Left ventricle myocardium superior (tissue), 1 donor: Measurements from ENCODE around the gene S1PR5. TPM values are rescaled to one million over a fixed set of nuclear protein-coding genes. Genes with fewer than 3 reads are reported as not detected.
"Not testable (repeated sequence)": the region's sequence is repeated elsewhere in the genome, so short reads cannot be mapped to it uniquely, and the experiment has no call there.

Source experiments
- ATAC-seq: fragments of 200-7000 bp; cut with Tn5 transposase; one replicate; pipeline ENCODE4 v1.9.1; 2020; ENCODE audit warnings: mild to moderate bottlenecking, moderate library complexity
- DNase-seq: peaks from one replicate; pipeline ENCODE4 v3.0.0-alpha.2; 2020
- intact Hi-C: fragments of 100-400 bp; cut with micrococcal nuclease; formaldehyde crosslinking; loops from one replicate; pipeline ENCODE4 v1.11.0; 2022
- long read RNA-seq: library from polyadenylated mRNA; unstranded; transcript quantifications from one replicate; pipeline ENCODE4 v2.0.0, GENCODE V29; 2021
- total RNA-seq: library from RNA; stranded (reverse); fragmentation: NEBNext Ultra II Directional; extraction: Animal tissue kit (Norgen Biotek cat#: 25700); gene quantifications from one replicate; pipeline ENCODE4 v1.2.1, GENCODE V29; 2021
- donor health status: DM: no; HTN: yes; CAD: no; lungs with severe emphysema.

The S1PR5 gene
- total RNA-seq, result not detected
- long read RNA-seq, result 0 reads

- ATAC-seq, result peak; percentile 62
- peak; percentile 46 for DNase-seq
- intact Hi-C loops, result no loop called here
Measured at GRCh38 chr19:10517361-10517759, at the start of gene S1PR5. Gene S1PR5 (minus strand): TSS chr19:10517447. CDS start chr19:10515011, 2,436 bp downstream.

DNA sequence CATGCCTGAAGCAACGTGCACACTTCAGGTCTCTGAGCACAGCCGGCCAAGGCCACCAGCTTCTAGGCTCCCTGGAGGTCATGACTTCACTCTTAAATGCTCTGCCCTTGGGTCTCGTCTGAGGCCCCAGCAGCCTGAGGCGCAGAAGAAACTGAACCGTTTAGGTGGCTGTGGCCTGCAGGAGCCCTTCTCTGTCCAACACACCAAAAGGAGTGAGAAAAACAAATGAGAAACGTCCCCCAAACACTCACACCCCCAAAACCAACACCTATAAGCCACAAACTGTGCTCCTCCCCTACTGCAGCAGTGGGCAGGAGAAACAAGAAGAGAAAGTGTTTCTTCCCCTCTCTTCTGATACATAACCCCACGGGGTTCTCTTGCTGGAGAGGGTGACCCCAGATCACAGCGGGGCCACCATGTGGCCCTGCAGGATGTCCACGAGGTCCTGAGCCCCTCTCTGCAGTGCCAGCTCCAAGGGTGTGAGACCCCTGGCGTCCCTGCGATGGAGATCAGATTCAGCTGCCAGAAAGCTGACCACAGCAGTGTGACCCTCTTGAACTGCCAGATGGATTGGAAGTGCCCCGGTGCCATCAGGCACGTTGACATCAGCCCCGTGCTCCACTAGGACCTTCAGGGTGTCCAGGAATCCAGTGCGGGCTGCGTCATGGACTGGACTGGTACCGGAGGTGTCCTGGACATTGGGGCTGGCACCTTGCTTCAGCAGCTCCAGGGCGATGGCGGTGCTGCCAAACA lies 49.6 kb upstream of the S1PR5 start:
- intact Hi-C loops, result no loop called here
- DNase-seq, result peak; percentile 45
- no peak for ATAC-seq

GRCh38 chr19:10566408-10566657 lies 49.1 kb upstream of the S1PR5 start:
- intact Hi-C loops, result no loop called here
- DNase-seq (no peak), ATAC-seq (no peak)

DNA sequence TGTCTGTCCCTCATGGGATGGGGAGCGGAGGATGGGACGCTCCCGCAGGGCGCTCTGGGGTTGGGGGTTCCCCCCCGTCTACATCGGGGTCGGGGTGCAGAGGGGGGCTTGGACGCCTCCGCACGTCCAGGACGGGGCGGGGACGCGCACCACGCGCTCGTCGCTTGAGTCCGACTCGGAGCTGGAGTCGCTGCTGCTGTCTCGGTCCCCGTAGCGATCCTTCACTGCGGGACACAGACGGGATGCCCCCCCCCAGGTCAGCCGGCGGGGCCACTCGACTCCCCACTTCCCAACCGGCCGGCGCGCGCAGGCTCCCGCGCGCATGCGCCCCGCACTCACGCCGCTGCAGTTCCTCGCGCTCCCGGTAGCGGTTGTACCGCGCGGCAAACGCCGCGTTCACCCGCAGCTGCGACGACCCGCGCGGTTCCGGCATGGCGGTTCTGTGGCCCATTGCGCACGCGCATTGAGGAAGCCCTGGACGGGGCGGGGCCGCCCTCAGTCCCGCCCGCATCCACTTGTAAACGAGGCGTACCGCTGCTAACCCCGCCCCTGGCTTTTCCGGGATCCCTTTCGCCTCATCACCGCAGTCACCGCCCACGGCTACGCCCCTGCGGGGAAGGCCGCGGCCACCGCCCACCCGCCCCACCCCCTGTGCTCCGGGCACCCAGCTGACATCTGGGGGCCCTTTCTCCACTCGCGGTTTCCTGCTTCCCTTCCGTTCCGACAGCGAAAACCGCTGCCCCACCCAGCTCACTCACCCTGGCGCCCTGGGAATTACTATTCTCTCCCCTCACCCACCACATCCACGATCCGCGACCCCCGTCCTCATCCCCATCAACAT lies 48.5 kb upstream of the S1PR5 start, which contains the start of gene KRI1:
TSS of gene KRI1 (minus strand) at position 444 of the 841 bp plus-strand sequence. CDS start at position 433, 11 bp downstream.
- DNase-seq (peak; percentile 99), ATAC-seq (peak; percentile 82)
- intact Hi-C loops, result no loop called here

- DNase-seq, result peak; percentile 61
- intact Hi-C loops, result no loop called here
- ATAC-seq, result peak; percentile 3
Measured at GRCh38 chr19:10565028-10565566, 47.9 kb upstream of the S1PR5 start.

GRCh38 chr19:10562609-10563008 lies 45.4 kb upstream of the S1PR5 start:
- no peak for DNase-seq
- no peak for ATAC-seq
- intact Hi-C loops, result no loop called here

GRCh38 chr19:10560154-10560553 lies 42.9 kb upstream of the S1PR5 start:
- ATAC-seq (no peak), DNase-seq (no peak)
- intact Hi-C loops, result no loop called here

DNA sequence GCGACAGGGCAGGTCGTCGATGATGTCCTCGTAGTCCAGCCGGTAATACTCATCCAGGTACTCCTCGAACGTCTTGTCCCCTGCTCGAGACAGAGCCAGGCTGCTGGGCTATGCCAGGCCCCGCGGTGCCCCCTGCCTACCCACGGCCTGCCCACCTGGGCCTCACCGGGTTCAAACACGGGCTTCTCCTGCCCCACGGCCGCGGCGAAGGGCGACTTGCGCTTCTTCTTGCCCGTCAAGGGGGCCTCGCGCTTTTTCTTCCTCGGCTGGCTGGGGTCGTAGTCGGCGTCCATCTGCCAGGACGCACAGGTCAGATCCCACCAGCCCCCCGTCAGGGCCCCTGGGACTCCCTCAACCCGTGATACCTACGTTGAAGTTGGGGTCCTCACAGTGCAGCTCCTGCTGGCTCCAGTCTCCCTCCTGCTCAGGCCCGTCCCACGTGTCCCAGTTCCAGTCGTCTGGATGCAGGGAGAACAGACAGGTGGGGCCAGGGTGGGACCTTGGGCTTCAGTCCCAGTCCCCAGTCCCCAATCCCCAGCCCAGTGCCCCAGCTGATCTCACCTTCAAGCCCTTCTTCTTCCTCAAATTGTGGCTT lies 40.5 kb upstream of the S1PR5 start:
- intact Hi-C loops, result no loop called here
- DNase-seq (no peak), ATAC-seq (no peak)

DNA sequence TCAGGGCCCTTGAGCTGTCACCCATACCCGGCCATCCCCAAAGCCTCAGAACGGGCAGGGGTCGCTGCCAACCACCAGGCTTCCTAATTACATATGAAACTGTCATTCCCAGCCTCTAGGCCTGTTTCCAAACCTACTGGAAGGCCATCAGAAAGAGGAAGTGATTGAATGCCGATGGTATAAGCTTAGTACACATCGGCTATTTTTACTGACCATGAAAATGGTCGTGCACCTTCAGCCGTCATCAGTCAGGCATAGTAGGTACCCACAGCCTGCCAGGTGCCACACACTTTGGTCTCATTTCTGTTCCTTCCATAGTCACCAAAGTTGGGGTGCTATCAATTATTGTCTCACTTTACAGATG lies 38.3 kb upstream of the S1PR5 start:
- no peak for DNase-seq
- intact Hi-C loops, result no loop called here
- ATAC-seq, result no peak

- no peak for DNase-seq
- no peak for ATAC-seq
Measured at GRCh38 chr19:10554760-10555609, 37.7 kb upstream of the S1PR5 start.

GRCh38 chr19:10553943-10554381 lies 36.7 kb upstream of the S1PR5 start:
- intact Hi-C loops, result no loop called here
- DNase-seq (peak; percentile 34), ATAC-seq (no peak)

More at GRCh38 chr19:10554760-10555609, 37.7 kb upstream of the S1PR5 start:
- intact Hi-C loops, result no loop called here

GRCh38 chr19:10553087-10553667 lies 35.9 kb upstream of the S1PR5 start:
- intact Hi-C loops, result no loop called here
- ATAC-seq, result peak; percentile 9
- no peak for DNase-seq

DNA sequence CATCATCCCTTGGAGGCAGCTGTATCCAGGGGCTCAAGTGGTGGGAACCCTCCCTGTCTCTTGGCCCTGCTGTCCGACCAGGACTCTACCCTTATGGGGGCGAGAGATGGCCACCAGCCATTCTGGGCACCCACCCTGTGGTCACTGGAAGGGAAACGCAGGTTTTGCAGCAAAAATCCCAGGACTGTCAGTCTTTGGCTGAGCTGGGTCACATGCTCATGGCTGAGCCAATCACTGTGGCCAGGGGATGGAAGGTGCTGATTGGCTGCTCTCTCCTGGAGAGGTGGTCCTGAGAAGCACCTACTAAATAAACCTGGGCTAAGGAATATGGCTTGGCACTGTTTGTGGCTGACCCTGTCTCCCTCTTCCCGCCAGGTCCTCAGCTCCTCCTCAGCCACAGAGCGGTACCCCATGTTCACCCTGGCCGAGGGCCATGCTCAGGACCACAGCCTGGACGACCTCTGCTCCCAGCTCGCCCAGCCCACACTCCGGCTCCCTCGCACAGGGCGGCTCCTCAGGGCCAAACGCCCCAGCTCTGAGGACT lies 35.3 kb upstream of the S1PR5 start:
- ATAC-seq (peak; percentile 19), DNase-seq (no peak)
- intact Hi-C loops, result no loop called here

GRCh38 chr19:10551698-10552301 lies 34.6 kb upstream of the S1PR5 start:
- DNase-seq, result no peak
- intact Hi-C loops, result no loop called here
- ATAC-seq, result peak; percentile 5

- intact Hi-C loops, ATAC-seq, DNase-seq: not testable (repeated sequence)
Measured at GRCh38 chr19:10551006-10551405, 33.8 kb upstream of the S1PR5 start.

DNA sequence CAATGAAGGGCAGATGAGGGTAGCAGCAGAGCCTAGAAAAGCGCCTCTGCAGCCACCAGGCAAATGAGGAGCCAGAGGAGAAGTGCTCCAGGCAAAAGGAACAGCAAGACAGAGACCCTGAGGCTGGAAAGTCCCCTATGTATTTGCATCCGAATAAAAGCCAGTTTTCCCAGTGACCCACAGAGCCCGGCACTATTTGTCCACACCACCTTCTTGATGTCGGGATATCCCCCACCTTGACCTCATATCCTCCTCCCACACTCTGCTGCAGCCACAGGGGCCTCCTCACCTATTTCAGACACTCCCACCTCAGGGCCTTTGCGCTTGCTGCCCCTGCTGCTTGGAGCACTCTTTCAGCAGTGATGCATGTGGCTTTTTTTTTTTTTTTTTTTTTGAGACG lies 33.1 kb upstream of the S1PR5 start:
- intact Hi-C loops, result no loop called here
- DNase-seq (no peak), ATAC-seq (no peak)

- DNase-seq (no peak), ATAC-seq (no peak)
- intact Hi-C loops, result no loop called here
Measured at GRCh38 chr19:10549733-10550132, 32.5 kb upstream of the S1PR5 start.

DNA sequence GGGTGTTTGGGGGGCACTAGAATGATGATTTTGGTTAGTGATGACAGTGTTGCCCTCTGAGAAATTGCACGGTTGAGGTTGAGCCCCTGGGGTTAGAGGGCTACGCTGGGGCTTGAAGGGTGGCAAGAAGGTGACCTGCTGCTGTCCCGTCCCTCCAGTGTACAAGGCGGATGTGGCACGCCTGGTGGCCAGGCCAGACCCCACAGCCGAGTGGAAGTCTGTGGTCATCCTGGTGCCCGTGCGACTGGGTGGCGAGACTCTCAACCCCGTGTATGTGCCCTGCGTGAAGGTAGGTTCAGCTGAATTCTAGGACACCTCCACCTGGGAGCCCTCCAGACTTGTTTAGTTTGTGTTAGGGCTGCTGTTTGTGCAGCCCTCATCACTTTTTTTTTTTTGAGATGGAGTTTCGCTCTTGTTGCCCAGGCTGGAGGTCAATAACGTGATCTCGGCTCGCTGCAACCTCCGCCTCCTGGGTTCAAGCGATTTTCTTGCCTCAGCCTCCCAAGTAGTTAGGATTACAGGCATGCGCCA lies 31.6 kb upstream of the S1PR5 start:
- intact Hi-C loops, result no loop called here
- ATAC-seq, result no peak

More for the DNA sequence above, 31.6 kb upstream of the S1PR5 start:
- no peak for DNase-seq
